Testis (tissue), 2 donors: Measurements from ENCODE around the gene IRF1.

Experiments used
- CTCF ChIP-seq, 3 experiments: fragments of 450-650 bp in 2 of 3; fragments of 200-600 bp in 1 of 3; sonication (generic) in 1 of 3; IDR thresholded peaks; one replicate each; pipeline ENCODE4 v1.5.1; 2016 to 2019; ENCODE audit warnings: antibody characterized with exemption in 3 of 3, mild to moderate bottlenecking in 2 of 3, moderate library complexity in 1 of 3
- POLR2A ChIP-seq: fragments of 450-650 bp; IDR thresholded peaks from one replicate; pipeline ENCODE4 v1.6.1; 2017; ENCODE audit warnings: antibody characterized with exemption, mild to moderate bottlenecking, moderate library complexity

GRCh38 chr5:132528021-132528420 is 37.4 kb upstream of the IRF1 start:
- TF ChIP-seq CTCF (IDR thresholded peaks at IDR 0.05) (no peak), POLR2A (no peak)
